HG03103 (cell line): Measurements from ENCODE around the gene DENND2D.

ENCODE experiments used
- ATAC-seq: cut with Tn5 transposase; IDR thresholded peaks from one replicate; pipeline ENCODE4 v1.9.1; 2021; ENCODE audit warnings: low read depth; ENCODE audit not compliant: unreplicated experiment

Gene DENND2D, protein sequence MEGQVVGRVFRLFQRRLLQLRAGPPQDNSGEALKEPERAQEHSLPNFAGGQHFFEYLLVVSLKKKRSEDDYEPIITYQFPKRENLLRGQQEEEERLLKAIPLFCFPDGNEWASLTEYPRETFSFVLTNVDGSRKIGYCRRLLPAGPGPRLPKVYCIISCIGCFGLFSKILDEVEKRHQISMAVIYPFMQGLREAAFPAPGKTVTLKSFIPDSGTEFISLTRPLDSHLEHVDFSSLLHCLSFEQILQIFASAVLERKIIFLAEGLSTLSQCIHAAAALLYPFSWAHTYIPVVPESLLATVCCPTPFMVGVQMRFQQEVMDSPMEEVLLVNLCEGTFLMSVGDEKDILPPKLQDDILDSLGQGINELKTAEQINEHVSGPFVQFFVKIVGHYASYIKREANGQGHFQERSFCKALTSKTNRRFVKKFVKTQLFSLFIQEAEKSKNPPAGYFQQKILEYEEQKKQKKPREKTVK

DNA sequence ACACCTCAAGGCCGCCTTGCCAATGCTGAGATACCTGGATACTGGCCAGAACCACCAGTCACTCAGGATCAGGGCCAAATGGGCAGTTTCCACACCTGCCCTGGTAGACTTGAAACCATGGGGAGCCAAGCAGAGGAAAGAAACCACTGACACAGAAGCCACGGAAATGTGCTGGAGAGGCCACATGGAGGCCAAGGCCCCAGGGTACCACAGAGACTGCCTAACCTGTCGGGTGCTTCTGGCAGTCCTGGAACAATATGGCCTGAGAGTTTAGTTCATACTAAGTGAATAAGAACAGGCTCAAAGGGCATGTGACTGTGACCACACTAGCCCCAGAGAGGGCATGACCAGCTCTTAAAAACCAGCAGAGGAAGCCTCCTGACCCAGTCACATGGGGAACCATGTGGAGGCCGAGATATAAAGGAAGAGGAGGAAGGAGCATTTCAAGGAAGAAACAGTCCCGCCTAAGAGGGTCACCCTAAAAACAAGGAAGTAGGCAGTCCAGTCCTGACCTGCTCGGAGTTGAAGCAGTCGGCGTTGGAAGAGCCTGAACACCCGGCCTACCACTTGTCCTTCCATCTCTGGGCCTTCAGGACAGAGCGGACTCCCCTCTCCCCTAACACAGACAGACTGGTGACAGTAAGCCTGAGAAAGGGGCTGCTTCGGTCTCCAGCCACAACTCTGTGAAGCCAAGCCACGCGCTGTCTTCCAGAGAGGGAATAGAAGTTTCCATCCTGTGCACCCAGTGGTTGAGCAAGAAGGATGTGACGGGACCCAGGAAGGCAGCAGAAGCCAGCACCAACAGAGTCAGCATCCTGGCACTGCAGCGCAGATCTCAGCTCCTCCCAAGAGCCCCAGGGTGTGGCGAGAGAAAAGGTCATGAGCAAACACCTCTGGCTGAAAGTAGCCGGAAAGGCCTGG lies at the start of gene DENND2D:
Gene DENND2D, minus strand, starts transcription at position 766 of the 921 bp plus-strand sequence. Its CDS starts 187 bp downstream, at position 579.
- ATAC-seq, result no peak

DNA sequence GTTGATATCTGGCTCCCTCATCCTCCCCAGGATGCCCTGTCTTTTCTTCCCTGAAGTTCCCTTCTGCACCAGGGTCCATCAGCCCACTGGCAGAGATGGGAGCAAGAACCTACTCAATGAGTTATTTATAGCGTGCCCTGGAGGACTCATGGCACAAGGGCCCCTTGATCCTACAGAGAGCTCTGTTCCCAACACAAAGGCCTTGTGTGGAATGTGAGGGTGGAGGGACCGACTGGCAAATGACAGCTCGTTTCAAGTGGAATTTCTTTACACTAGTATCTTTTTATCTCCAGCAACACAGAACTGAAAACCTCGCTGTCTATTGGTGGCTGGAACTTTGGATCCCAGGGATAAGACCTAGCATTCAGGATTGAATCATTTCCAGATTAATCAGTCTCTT lies 49.5 kb upstream of the DENND2D start:
- ATAC-seq, result no peak

DNA sequence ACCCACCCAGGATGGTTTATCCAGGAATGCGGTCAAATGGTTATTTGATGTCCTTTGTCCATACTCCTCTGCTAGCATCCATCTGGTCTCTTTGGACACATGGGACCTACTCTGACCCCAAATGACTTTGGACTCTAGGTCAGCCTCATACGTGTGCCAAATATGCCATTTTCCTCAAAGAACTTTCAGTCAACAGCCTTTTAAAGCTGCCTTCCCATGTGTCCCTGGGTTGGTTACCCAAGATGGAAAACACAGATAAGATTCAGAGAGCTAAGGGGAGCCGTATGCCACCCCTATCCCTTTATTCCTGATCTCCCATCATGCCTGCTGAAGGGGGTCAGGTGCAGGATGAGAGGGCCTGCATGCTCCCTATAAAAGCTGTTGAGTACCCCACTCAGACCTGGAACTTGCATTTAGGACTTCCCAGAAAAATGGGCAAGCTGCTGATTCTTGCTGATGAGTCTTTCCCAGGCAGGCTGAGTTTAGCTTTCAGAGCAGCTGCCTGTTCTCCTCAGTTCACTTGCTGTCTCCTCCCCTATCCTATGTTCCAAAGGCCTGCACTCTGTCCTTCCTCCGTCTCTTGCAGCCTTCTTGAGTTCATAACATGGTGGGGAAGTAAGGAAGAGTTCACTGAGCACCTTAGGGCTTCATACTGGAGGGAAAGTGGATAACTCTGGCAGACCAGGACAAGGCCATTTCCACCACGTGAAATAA lies 46.8 kb upstream of the DENND2D start:
- ATAC-seq, result no peak

DNA sequence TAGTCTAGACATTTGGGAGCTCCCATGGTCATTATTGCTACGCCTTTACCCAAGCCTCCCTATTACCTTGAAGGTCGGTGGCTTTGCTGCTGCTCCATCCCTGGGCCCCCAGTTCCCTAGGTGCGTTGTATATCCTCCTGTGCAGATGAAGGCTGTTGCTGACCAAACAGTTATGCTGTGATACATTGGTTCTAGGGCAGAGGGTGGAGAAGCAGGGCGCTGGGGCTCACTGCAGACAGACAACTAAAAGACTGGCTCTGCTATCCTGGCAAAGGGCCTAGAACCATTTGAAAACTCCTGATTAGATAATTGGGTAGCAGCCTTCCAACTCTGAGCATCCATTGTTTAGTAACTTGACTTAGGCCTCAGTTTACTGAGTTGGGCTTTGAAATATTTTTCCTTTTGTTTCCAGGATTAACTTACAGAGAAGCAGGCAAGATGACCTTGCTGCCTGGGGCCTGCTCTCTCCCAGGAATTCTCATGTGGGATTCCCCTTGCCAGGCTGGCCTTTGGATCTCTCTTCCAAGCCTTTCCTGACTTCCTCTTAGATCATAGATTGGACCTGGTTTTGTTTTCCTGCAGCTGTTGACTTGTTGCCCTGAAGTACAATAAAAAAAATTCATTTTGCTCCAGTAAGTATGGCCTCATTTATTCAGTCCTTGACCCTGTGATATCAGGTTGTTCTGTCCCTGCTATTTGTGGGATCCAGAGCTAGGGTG lies 42.5 kb upstream of the DENND2D start:
- no peak for ATAC-seq

DNA sequence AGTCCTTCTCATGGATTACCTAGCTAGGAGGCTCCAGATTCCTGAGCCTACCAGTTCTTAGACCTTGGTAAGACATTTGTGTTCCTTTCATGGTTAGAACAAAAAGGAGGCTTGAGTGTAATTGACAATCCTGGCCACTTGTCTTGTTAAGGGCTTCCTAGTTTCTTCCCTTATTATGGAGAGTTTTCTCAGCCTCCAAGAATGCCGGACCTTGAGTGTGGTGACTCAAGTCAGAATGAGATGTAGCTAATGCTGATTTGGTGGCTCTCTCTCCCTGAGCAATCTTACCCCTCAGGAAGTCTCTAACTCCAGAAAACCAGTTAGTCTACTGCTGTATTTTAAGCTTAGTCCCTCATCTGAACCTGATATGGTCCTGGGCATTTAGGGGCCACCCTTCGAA lies 41.4 kb upstream of the DENND2D start:
- ATAC-seq, result no peak

DNA sequence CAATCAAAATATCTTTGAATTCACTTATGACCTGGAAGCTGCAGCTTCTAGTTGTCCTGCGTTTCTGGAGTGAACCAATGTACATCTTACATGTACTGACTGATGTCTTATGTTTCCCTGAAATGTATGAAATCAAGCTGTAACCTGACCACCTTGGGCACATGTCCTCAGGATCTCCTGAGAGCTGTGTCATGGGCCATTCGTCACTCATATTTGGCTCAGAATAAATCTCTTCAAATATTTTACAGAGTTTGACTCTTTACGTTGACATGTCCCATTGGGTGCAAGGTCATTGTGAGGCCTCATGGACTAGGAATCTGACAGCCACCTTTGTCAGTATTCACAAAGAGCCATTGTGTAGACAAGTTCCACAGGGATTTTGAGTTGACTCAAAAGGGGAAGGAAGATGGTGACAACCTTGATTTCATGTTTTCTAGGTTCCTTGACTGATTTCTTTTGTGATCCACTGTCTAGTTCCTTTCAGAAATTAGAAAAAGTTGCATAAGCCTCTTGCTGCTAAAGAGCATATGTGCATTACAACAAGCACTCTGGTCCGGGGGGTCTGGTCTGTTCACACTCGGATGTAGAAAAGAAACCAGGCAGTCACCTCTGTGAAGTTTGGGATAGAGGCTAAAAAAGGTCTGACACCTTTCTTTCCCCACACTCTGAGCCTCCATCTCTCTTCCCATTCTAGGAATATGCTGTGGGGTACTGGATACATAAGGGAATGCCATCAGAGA lies 37.8 kb upstream of the DENND2D start:
- no peak for ATAC-seq

DNA sequence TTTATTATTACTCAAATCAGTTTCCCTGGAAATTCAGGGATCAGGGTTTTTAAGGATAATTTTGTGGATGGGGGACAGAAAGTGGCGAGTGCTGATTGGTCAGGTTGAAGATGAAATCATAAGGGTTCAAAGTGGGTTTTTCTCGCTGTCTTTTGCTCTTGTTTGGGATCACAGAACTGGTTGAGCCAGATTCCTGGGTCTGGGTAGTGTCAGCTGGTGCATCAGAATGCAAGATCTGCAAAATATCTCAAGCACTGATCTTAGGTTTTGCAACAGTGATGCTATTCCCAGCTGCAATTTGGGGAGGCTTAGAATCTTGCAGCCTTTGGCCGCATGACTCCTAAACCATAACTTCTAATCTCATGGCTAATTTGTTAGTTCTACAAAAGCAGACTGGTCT lies 36.4 kb upstream of the DENND2D start:
- no peak for ATAC-seq

DNA sequence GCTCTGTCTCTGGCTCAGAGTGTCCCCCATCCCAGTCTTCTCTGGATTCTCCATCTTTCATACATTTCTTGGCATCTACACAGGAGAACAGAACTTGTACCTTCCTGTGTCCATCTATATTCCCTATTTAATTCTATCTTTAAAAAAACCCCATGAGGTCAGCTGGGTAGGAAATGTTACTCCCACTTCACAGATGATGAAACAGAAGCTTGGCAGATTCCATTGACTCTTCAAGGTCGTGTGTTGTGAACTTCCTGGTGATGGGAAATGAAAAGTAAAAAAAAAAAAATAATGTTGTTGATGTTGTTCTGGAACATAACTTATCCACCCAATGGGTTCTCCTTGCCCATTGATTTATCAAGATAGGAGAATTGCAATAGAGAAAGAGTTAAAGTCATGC lies 35.9 kb upstream of the DENND2D start:
- ATAC-seq, result no peak

DNA sequence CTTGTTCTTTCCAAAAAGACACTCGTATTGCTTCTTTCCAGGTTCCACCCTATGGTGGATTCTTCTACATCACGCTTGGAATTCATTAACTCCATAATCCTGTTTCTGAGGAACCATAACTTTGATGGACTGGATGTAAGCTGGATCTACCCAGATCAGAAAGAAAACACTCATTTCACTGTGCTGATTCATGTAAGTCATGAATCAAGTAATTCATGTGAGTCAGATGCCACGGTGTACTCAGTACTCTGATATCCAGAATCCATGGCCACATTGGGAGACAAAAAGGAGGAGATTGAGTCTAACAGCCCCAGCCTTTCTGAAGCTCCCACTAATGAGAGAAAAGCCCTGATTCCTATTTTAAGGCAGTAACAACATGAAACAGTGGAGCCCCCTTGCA lies 34.4 kb upstream of the DENND2D start:
- no peak for ATAC-seq

DNA sequence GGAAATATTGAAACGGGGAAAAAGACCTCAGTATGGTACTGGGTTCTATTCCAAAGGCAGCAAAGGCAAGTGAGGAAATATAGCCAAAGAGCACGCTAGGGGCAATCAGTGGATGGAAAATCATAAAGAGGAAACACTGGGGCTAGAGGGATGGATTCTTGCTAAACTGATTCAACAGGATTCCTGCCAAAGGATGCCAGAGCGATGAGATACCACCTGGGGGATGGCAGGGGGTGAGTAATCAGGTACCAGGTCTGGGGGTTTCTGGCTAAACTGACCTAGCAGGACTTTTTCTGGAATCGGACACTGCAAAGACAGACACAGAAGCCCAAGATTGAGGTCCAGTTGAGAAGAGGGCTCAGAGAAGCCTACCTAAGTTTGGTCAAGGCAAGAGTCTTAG lies 33.8 kb upstream of the DENND2D start:
- no peak for ATAC-seq

DNA sequence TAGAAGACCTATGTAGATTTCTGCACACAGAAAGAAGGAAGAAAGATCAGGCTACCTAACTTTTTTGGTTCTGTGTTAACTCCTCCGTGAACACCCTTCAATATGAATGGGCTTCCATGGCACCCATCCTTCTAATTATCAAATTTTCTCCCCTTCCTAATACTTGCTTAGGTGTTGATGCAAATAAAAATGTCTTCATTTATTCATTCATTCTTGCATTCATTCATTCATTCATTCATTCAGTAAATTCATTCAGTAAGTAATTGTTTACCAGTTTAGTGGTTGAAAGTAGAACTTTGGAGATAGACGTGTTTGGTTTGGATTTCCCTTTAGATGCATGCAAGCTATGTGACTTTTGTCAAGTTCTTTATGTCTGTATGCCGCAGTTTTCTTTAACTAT lies 31.7 kb upstream of the DENND2D start:
- ATAC-seq, result no peak

DNA sequence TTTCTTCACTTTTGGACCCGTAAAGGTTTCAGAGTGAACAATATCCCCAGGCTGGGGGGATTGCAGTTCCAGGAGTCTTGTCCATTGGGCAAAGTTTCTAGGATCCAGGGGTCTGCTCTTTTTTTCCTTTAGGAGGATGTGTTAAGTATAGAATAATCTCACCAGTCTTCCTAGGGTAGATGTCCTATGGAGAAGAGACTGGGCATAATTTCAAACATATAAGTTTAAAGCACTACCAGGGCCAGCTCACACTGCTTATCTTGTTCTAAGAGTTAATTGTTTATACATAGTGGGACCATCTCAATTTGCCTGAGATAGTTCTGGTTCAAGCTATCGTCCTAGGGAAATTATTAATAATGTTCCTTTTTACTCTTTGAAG lies 28.3 kb upstream of the DENND2D start:
- ATAC-seq, result no peak

DNA sequence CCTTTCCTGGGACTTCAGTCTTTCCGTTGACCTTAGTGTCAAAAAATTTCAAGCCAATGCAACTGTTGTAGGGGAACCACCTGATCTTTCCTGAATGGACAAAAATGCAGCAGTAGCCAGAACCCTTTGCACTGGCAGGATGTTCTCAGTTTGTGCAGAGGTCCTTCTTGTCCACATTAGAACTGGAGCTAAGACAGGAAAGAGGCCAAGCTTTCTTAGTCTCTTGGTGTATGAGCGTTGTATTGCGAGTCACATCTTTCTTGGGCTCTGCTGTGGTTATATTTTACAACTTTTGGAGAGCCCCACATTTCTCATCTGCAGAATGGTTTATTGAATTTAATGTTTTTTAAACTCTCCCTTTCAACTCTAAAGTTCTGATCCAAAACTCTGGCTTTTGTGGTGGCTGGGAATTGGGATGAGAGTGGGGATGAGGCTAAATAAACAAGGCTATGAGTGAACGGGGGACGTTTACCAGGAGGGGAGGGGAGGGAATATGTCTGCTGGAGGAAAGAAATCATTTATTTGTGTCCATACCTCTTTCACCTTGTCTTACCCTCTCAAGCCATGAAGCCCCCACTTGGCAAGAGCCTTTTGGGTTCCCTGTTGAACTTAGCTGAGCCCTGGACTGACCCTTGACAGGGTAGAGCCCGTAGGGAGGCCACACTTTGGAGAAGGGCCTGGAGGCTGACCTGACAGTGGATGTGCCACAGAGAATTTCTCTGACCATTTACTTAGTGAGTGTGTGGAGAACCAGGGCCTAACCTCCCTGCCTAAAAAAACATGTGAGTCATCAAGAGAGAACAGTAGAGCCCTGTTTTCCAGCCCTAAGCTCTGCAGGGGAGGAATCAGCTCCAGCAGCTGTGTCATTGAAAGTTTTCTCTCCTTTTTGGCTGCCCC lies 27.7 kb upstream of the DENND2D start:
- ATAC-seq, result no peak

DNA sequence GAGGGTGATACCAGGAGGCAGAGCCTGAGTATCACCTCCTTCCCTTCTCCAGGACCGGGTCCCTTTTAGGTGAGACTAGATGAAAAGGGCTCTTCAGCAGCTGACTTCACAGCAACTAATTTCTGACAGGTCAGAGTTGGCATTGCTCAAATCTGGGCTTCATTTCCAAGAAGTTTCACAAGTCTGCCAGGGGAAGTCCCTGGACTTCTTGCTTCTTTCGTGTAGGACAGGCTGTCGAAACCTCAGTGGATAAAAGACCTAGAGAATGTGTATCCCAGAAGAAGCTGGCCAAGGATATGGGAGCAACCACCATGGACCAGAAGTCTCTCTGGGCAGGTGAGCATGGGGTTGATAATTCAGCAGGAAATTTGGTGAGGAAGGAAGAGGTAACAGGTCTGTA lies 27.0 kb upstream of the DENND2D start, which contains the start of gene CHI3L2:
Gene CHI3L2, plus strand, starts transcription at position 280 of the 400 bp plus-strand sequence. Its CDS starts 17 bp downstream, at position 297.
- no peak for ATAC-seq

DNA sequence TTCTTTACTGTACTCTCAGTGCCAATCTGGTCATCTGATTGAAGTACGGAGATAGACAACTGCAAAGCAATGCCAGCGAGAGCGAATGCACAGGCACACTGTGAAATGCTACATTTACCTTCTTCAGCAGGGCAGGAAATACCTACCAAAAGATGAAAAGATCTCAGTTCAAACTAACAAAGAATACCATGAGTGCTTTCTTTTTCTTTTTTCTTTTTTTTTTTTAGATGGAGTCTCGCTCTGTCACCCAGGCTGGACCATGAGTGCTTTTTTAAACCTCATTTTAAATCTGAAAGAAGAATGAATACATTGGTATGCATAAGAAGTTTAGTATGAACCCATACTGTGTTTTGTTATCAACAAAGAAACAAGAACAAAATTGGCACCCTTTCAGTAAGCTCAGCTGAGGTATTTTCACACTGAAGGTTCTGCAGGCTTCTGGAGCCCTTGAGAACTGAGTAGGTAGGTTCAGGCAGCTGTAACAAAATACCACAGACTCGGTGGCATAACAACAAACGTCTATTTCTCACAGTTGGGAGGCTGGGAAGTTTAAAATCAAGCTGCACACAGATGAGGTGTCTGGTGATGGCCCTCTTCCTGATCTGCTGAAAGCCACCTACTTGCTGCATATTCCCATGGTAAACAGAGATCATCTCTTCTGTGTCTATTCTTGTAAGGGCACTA lies 25.4 kb upstream of the DENND2D start:
- ATAC-seq, result no peak

DNA sequence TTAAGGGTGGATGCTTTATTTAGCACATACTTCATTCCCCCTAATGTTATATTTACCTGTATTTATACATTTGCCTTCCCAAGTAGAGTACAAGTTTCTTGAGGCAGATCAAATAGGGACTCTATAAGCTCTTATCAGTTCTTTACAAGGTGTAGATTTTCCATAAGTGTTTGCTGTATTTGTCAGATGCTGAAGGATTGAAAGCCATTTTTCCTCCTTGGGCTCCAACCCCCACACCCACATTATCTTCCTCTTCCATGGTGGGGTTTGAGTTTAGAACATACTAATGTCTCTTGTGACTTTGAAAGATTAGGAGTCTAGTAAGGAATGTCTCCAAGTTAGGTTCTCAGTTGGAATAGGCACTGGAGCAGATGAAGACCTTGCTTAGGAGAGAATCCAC lies 24.6 kb upstream of the DENND2D start:
- no peak for ATAC-seq

DNA sequence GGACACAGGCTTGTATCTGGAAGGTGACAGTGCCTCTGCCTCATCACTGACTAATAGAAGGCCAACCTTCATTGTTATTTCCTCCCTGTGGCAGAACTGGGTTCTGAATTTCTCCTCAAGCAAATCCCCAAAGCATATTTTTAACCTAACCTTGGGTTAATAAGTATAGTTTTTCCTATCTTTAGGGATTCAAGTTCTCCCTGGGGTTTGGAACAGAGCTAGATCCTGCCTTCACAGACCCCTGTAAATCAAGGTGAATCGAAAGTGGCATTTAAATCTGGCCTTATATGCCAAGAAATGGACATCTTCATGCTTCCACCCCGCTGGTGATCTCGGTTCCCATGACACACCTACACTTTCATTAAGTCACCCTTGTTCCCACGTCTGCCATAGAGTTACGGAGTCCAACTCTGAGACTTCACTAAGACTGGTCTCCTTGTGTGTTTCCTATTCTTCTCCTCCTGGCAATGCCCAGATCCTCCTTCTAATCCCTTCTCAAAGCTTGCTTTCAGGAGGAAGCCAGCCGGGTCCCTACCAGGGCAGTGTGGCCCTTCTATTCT lies 22.8 kb upstream of the DENND2D start:
- ATAC-seq, result no peak
